Thyroid gland (tissue), 4 donors: ENCODE results near the gene PRX.

Source experiments
- CTCF ChIP-seq, 6 experiments: fragments of 200-600 bp in 3 of 6; fragments of 450-650 bp in 3 of 6; sonication (generic) in 3 of 6; IDR thresholded peaks; one replicate each; pipeline ENCODE4 v1.5.1; 2016 to 2019; ENCODE audit warnings: antibody characterized with exemption in 6 of 6, mild to moderate bottlenecking in 2 of 6, inconsistent platforms in 1 of 6, moderate library complexity in 1 of 6
- POLR2A ChIP-seq, 2 donors: fragments of 450-650 bp; IDR thresholded peaks; one replicate each; pipeline ENCODE4 v1.6.1; 2017; ENCODE audit warnings: antibody characterized with exemption in 2 of 2, mild to moderate bottlenecking in 2 of 2, moderate library complexity in 1 of 2

DNA sequence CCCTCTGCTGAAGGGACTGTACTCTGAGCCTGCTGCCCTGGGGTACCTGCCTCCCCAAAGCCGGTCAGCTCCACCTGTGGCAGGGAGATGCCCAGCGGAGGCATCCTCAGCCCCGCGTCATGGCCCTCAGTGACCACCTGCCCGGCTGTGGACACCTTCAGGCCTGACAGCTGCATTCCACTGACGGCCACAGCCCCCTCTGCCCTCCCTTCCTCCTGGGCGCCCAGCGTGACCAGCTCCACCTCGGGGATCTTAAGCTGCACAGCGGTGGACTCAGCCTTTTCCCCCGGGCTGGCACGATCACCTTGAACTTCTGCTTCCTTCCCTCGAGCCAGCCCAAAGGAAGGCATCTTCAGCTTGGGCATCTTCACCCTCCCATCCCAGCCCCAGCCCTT, 18.4 kb downstream of the PRX start:
- TF ChIP-seq CTCF (IDR thresholded peaks at IDR 0.05) (no peak), POLR2A (IDR thresholded peaks at IDR 0.05) (no peak)
